Stimulated activated CD4-positive, alpha-beta T cell treated with anti-CD3 and anti-CD28 coated beads, Interleukin-4, amount 100 ng/mL, for 24 hours (primary cell): ENCODE measurements around the gene CCL11.
"Not testable (repeated sequence)": the region's sequence is repeated elsewhere in the genome, so short reads cannot be mapped to it uniquely, and the experiment has no call there.

Experiments
- DNase-seq: peaks from one replicate; pipeline ENCODE4 v3.0.0-alpha.2; 2020

Gene CCL11

DNA sequence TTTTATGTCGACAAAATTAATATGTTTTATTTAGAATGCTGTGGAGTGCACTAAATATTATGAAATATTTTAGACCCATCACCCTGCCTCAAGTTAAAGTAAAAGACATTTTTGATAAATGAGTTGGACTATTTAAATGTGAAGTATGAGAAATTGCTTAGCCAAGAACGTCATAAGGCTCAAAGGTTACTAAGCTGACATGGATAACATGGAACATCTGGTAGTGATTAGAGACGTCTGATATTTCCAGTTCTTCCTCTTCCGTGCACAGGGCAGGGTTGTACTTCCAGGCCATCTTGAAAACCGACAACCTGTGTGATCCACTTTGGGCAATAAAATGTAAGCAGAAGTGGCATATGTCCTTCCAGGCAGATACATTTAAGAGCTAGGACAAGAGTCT lies 26.5 kb downstream of the CCL11 start:
- no peak for DNase-seq

DNA sequence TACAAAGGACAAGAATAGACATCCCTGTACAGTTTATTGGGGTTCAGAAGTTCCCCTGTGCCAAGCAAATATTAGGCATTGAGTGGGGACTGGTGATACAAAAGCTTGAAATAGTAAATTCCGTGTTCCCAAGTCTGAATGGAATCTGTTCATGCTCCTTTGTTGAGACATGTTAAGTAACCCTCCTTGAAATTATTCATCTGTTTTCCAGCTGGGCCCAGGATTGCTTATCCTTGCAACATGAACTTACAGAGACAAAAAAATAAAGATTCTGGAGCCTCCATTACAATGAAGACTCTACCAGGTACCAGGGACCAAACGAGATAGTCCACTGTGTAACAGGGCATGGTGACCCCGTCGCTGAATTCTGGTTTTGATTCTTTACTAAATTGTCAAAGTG lies 27.6 kb downstream of the CCL11 start:
- DNase-seq, result no peak

DNA sequence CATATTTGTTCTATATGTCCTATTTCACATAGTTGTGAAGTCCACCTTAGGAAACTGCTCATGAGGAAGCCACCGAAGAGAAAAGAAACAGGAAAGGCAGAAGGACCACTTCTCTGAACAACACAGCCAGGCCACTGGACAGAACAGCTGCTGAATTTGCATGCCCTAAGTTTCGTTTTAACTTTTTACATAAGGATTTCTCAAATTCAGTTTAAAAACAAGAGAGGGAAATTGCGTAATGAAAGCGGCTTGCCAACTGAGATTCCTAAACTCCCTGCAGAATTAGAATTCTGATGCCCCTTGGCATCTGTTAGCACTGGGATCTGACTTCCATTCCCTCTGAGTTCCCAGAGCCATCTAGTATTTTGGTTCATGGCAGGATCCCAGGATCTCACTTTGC lies 28.7 kb downstream of the CCL11 start:
- DNase-seq, result no peak

GRCh38 chr17:34318474-34318873 lies 32.9 kb downstream of the CCL11 start:
- no peak for DNase-seq

DNA sequence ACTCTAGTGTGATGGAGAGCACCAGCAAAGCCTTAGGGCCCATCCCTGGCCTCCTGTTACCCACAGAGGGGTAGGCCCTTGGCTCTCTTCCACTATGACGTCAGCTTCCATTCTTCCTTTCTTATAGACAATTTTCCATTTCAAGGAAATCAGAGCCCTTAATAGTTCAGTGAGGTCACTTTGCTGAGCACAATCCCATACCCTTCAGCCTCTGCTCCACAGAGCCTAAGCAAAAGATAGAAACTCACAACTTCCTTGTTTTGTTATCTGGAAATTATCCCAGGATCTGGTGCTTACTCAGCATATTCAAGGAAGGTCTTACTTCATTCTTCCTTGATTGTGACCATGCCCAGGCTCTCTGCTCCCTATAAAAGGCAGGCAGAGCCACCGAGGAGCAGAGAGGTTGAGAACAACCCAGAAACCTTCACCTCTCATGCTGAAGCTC lies 33.5 kb downstream of the CCL11 start, which contains the start of gene CCL8:
Gene CCL8, plus strand, starts transcription at position 397 of the 445 bp plus-strand sequence. CDS start 67 bp downstream, outside the sequence.
- DNase-seq, result no peak

DNA sequence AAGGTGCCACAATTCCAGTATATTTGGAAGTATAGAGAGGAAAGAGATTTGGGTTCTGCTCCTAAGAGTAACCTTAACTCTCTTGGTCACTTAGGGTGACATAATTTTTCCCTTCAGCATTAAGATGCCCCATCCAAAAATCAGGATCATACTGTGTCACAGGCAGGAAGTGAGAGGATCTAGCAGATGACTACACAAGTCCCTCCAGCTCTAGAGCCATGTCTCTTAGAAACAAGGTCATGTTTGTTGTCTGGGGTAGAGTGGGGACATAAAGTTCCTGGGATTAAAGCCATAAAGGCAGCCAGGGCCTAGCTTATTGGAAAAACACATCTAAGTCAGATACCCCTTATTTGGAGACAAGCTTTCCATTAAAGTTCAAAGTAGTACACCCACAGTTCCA lies 36.4 kb downstream of the CCL11 start:
- no peak for DNase-seq

DNA sequence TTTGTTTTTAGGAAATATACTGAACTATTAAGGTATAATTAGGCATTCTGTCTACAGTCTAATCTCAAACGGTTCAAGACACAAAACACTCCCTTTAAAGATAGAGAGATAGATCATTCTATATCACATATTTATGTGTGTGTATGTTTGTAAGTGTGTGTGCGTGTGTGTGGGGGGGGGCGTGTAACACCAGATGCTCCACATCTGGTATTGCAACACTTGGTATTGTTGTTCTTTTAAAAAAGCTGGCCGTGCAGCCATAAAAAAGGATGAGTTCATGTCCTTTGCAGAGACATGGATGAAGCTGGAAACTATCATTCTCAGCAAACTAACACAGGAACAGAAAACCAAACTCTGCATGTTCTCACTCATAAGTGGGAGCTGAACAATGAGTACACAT lies 42.0 kb downstream of the CCL11 start:
- not testable (repeated sequence) for DNase-seq

- DNase-seq, result no peak
Measured at GRCh38 chr17:34337701-34338100, 52.2 kb downstream of the CCL11 start.
